HL-60 (cell line): ENCODE results near the gene MAD1L1.

ENCODE experiments used
- DNase-seq, 2 experiments: peaks; one replicate each; pipeline ENCODE4 v3.0.0-alpha.2; 2010 to 2020; ENCODE audit warnings: low read depth in 1 of 2, low spot score in 1 of 2
- H3K27ac ChIP-seq: fragments of 250-450 bp; sonication (Bioruptor Pico); replicated peaks from 2 replicates; pipeline ENCODE4 v1.5.1; 2020; ENCODE audit warnings: mild to moderate bottlenecking, moderate library complexity
- H3K27me3 ChIP-seq: fragments of 250-450 bp; sonication (Bioruptor Pico); 2 replicates; pipeline ENCODE4 v1.5.1; 2021; ENCODE audit warnings: mild to moderate bottlenecking, moderate library complexity; ENCODE audit not compliant: insufficient read depth, poor library complexity, severe bottlenecking
- H3K4me3 ChIP-seq: replicated peaks from 2 replicates; pipeline ENCODE4 v1.5.1; 2011; ENCODE audit warnings: mild to moderate bottlenecking, control low read depth, low read length; ENCODE audit not compliant: insufficient read depth
- CTCF ChIP-seq: IDR thresholded peaks from one replicate; pipeline ENCODE4 v1.5.1; 2011; ENCODE audit warnings: low read length, control low read depth, inconsistent platforms; ENCODE audit not compliant: insufficient read depth
- GABPA ChIP-seq: IDR thresholded peaks from 2 replicates; pipeline ENCODE4 v1.6.1; 2012; ENCODE audit warnings: low read depth
- POLR2AphosphoS5 ChIP-seq: IDR thresholded peaks from 2 replicates; pipeline ENCODE4 v1.6.1; 2012; ENCODE audit warnings: low read depth
- REST ChIP-seq: IDR thresholded peaks from 2 replicates; pipeline ENCODE4 v1.6.1; 2012; ENCODE audit warnings: low read depth; ENCODE audit not compliant: insufficient replicate concordance
- SPI1 ChIP-seq: IDR thresholded peaks from 2 replicates; pipeline ENCODE4 v1.6.1; 2012; ENCODE audit warnings: low read depth, mild to moderate bottlenecking, borderline replicate concordance

The MAD1L1 gene

GRCh38 chr7:2130096-2130375 lies 102.7 kb downstream of the MAD1L1 start:
- Histone ChIP-seq H3K27me3 (no peaks in the 10 kb centered on the region), H3K27ac (no peak overlapping the region), H3K4me3 (no peak overlapping the region)
- DNase-seq: no peak
- TF ChIP-seq POLR2AphosphoS5 (no peak), CTCF (no peak), REST (no peak), GABPA (no peak)

- DNase-seq: no peak
- TF ChIP-seq POLR2AphosphoS5 (no peak), GABPA (no peak), REST (no peak), SPI1 (no peak), CTCF (no peak)
- Histone ChIP-seq H3K4me3 (no peak overlapping the region), H3K27ac (no peak overlapping the region), H3K27me3 (no peaks in the 10 kb centered on the region)
These were observed 103.2 kb downstream of the MAD1L1 start for GRCh38 chr7:2129323-2130095.

GRCh38 chr7:2128601-2129322 lies 104.0 kb downstream of the MAD1L1 start:
- TF ChIP-seq GABPA (no peak), SPI1 (no peak)
- no peak for DNase-seq
- H3K27me3 ChIP-seq: no peaks in the 10 kb centered on the region

GRCh38 chr7:2126621-2127020 lies 106.1 kb downstream of the MAD1L1 start:
- Histone ChIP-seq H3K27ac (no peak overlapping the region), H3K27me3 (no peaks in the 10 kb centered on the region), H3K4me3 (no peak overlapping the region)
- DNase-seq: no peak
- TF ChIP-seq SPI1 (no peak), POLR2AphosphoS5 (no peak), CTCF (no peak), GABPA (no peak), REST (no peak)

More at GRCh38 chr7:2128601-2129322, 104.0 kb downstream of the MAD1L1 start:
- H3K4me3 ChIP-seq: no peak overlapping the region
- H3K27ac ChIP-seq: no peak overlapping the region
